Left kidney (tissue), 2 donors: Measurements from ENCODE around the gene BRD3. TPM values are rescaled to one million over a fixed set of nuclear protein-coding genes. Genes with fewer than 3 reads are reported as not detected.

Source experiments
- DNase-seq: peaks from one replicate; pipeline ENCODE4 v3.0.0-alpha.2; 2013
- polyA plus RNA-seq: library from polyadenylated mRNA; unstranded; fragments of 120-200 nt; gene quantifications from one replicate; pipeline ENCODE4 v1.2.1, GENCODE V29; 2013; ENCODE audit not compliant: insufficient read length

The BRD3 gene
- polyA plus RNA-seq, 1 donor, result 43.6 TPM

GRCh38 chr9:134024828-134025605 lies 42.8 kb downstream of the BRD3 start, which contains the start of gene BRD3OS:
Gene BRD3OS (plus strand): TSS chr9:134025481. CDS start chr9:134026748, 1,267 bp downstream.
- peak; percentile 98 for DNase-seq

GRCh38 chr9:134024214-134024792 lies 43.5 kb downstream of the BRD3 start:
- no peak for DNase-seq

GRCh38 chr9:134014946-134015345 lies 52.9 kb downstream of the BRD3 start:
- no peak for DNase-seq

GRCh38 chr9:134011401-134011800 lies 56.4 kb downstream of the BRD3 start:
- no peak for DNase-seq

- no peak for DNase-seq
Observed at GRCh38 chr9:134010310-134011173, 57.3 kb downstream of the BRD3 start.

- DNase-seq, result no peak
Observed at GRCh38 chr9:134007571-134007970, 60.3 kb downstream of the BRD3 start.

- no peak for DNase-seq
Observed at GRCh38 chr9:134007150-134007549, 60.7 kb downstream of the BRD3 start.

GRCh38 chr9:134005381-134005780 lies 62.4 kb downstream of the BRD3 start:
- DNase-seq, result no peak

- DNase-seq, result no peak
Observed at GRCh38 chr9:134004881-134005280, 62.9 kb downstream of the BRD3 start.

- no peak for DNase-seq
Observed at GRCh38 chr9:134004131-134004873, 63.5 kb downstream of the BRD3 start.

- DNase-seq, result no peak
Observed at GRCh38 chr9:134003237-134003636, 64.6 kb downstream of the BRD3 start.

- DNase-seq, result no peak
Observed at GRCh38 chr9:134002796-134003195, 65.0 kb downstream of the BRD3 start.

- no peak for DNase-seq
Observed at GRCh38 chr9:133999851-134000265, 68.0 kb downstream of the BRD3 start.

- no peak for DNase-seq
Observed at GRCh38 chr9:133998915-133999595, 68.8 kb downstream of the BRD3 start.

GRCh38 chr9:133997584-133997983 lies 70.2 kb downstream of the BRD3 start:
- DNase-seq, result no peak

GRCh38 chr9:133996531-133997520 lies 71.0 kb downstream of the BRD3 start:
- DNase-seq, result no peak

- DNase-seq, result no peak
Observed at GRCh38 chr9:133995012-133995896, 72.6 kb downstream of the BRD3 start.

- DNase-seq, result no peak
Observed at GRCh38 chr9:133994353-133995011, 73.3 kb downstream of the BRD3 start.
